HEK293 (cell line): ENCODE results near the gene TTC23.

Experiments used
- EGR2 ChIP-seq: fragments of 450-650 bp; formaldehyde crosslinking; IDR thresholded peaks from 2 replicates; pipeline ENCODE4 v1.5.1; 2016; ENCODE audit warnings: low read depth, missing biosample characterization, missing genetic modification characterization
- GLI4 ChIP-seq: fragments of 450-650 bp; formaldehyde crosslinking; IDR thresholded peaks from 2 replicates; pipeline ENCODE4 v1.5.1; 2016; ENCODE audit warnings: missing biosample characterization, missing genetic modification characterization
- SP3 ChIP-seq: fragments of 450-650 bp; formaldehyde crosslinking; IDR thresholded peaks from 2 replicates; pipeline ENCODE4 v1.5.1; 2016; ENCODE audit warnings: missing biosample characterization, missing genetic modification characterization
- TCF7L2 ChIP-seq: IDR thresholded peaks from 2 replicates; pipeline ENCODE4 v1.6.1; 2011; ENCODE audit warnings: low read depth, mild to moderate bottlenecking, inconsistent platforms, low read length, moderate library complexity, borderline replicate concordance
- ZBTB26 ChIP-seq: fragments of 450-650 bp; formaldehyde crosslinking; optimal IDR thresholded peaks from 2 replicates; pipeline ENCODE3; 2016; ENCODE audit warnings: missing biosample characterization, mild to moderate bottlenecking, missing genetic modification characterization
- ZFP69B ChIP-seq: fragments of 450-650 bp; formaldehyde crosslinking; IDR thresholded peaks from 2 replicates; pipeline ENCODE4 v1.5.1; 2016; ENCODE audit warnings: missing biosample characterization, missing genetic modification characterization
- ZIC2 ChIP-seq: fragments of 450-650 bp; formaldehyde crosslinking; IDR thresholded peaks from 2 replicates; pipeline ENCODE4 v1.5.1; 2016; ENCODE audit warnings: missing biosample characterization, missing genetic modification characterization
- ZNF350 ChIP-seq: fragments of 450-650 bp; formaldehyde crosslinking; IDR thresholded peaks from 2 replicates; pipeline ENCODE4 v1.5.0; 2017; ENCODE audit warnings: missing biosample characterization, mild to moderate bottlenecking, missing genetic modification characterization
- ZNF558 ChIP-seq: fragments of 450-650 bp; formaldehyde crosslinking; IDR thresholded peaks from 2 replicates; pipeline ENCODE4 v1.5.1; 2016; ENCODE audit warnings: missing biosample characterization, missing genetic modification characterization
- ZNF623 ChIP-seq: fragments of 450-650 bp; formaldehyde crosslinking; IDR thresholded peaks from 2 replicates; pipeline ENCODE4 v1.5.1; 2016; ENCODE audit warnings: missing biosample characterization, missing genetic modification characterization
- ZNF624 ChIP-seq: fragments of 450-650 bp; formaldehyde crosslinking; IDR thresholded peaks from 2 replicates; pipeline ENCODE4 v1.5.1; 2017; ENCODE audit warnings: missing biosample characterization, missing genetic modification characterization
- TF ChIP-seq, protein P1 (sequence below): fragments of 450-650 bp; formaldehyde crosslinking; IDR thresholded peaks from 2 replicates; pipeline ENCODE4 v1.5.1; 2016; ENCODE audit warnings: missing biosample characterization, missing genetic modification characterization
- TF ChIP-seq, protein P2 (sequence below): fragments of 450-650 bp; formaldehyde crosslinking; IDR thresholded peaks from 2 replicates; pipeline ENCODE4 v1.5.1; 2016; ENCODE audit warnings: missing biosample characterization, missing genetic modification characterization, low read depth

DNA sequence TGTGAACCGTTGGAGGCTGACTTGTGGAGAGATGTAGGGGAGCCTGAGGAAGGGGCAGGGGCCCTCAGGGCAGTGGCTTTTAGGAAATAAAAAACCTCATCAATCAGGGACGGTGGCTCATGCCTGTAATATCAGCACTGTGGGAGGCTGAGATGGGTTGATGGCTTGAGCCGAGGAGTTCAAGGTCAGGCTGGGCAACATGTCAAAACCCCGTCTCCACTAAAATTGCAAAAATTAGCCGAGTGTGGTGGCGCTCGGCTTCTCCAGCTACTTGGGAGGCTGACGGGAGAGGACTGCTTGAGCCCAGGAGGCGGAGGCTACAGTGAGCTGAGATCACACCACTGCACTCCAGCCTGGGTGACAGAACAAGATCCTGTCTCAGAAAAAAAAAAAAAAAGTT lies 7.6 kb downstream of the TTC23 start:
- no peak for TF ChIP-seq GLI4
- TF ChIP-seq, protein P1, sequence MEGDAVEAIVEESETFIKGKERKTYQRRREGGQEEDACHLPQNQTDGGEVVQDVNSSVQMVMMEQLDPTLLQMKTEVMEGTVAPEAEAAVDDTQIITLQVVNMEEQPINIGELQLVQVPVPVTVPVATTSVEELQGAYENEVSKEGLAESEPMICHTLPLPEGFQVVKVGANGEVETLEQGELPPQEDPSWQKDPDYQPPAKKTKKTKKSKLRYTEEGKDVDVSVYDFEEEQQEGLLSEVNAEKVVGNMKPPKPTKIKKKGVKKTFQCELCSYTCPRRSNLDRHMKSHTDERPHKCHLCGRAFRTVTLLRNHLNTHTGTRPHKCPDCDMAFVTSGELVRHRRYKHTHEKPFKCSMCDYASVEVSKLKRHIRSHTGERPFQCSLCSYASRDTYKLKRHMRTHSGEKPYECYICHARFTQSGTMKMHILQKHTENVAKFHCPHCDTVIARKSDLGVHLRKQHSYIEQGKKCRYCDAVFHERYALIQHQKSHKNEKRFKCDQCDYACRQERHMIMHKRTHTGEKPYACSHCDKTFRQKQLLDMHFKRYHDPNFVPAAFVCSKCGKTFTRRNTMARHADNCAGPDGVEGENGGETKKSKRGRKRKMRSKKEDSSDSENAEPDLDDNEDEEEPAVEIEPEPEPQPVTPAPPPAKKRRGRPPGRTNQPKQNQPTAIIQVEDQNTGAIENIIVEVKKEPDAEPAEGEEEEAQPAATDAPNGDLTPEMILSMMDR, result no peak
- TF ChIP-seq ZFP69B (tag by site-specific recombination), result no peak
- no peak for TF ChIP-seq ZNF350 (tag by site-specific recombination)
- no peak for TF ChIP-seq EGR2 (tag by site-specific recombination)
- TF ChIP-seq ZNF558, result no peak
- no peak for TF ChIP-seq SP3
- no peak for TF ChIP-seq ZNF624 (tag by site-specific recombination)
- no peak for TF ChIP-seq TCF7L2
- no peak for TF ChIP-seq ZIC2 (tag by site-specific recombination)
- TF ChIP-seq, protein P2, sequence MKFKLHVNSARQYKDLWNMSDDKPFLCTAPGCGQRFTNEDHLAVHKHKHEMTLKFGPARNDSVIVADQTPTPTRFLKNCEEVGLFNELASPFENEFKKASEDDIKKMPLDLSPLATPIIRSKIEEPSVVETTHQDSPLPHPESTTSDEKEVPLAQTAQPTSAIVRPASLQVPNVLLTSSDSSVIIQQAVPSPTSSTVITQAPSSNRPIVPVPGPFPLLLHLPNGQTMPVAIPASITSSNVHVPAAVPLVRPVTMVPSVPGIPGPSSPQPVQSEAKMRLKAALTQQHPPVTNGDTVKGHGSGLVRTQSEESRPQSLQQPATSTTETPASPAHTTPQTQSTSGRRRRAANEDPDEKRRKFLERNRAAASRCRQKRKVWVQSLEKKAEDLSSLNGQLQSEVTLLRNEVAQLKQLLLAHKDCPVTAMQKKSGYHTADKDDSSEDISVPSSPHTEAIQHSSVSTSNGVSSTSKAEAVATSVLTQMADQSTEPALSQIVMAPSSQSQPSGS (tag by site-specific recombination), result no peak
- TF ChIP-seq ZBTB26 (tag by site-specific recombination), result no peak
- TF ChIP-seq ZNF623 (tag by site-specific recombination), result no peak
